Retinal pigment epithelial cell (primary cell): Measurements from ENCODE around the gene M1AP.

ENCODE experiments used
- DNase-seq: peaks from one replicate; pipeline ENCODE4 v3.0.0-alpha.2; 2010; ENCODE audit warnings: low read depth
- H3K4me3 ChIP-seq: 2 replicates; pipeline ENCODE4 v1.5.1; 2011; ENCODE audit warnings: mild to moderate bottlenecking, low read length, control low read depth, moderate library complexity
- CTCF ChIP-seq: conservative IDR thresholded peaks from 2 replicates; pipeline ENCODE4 v1.5.1; 2011; ENCODE audit warnings: low read depth, low read length, control low read depth, inconsistent platforms

The M1AP gene

GRCh38 chr2:74525717-74526648 is 122.1 kb downstream of the M1AP start, which contains the start of gene DQX1:
Gene DQX1, minus strand, starts transcription at chr2:74526231. Its CDS starts 502 bp downstream, at chr2:74525729.
- TF ChIP-seq CTCF, result no peak
- DNase-seq, result no peak
- no peak within 1 kb of the TSS for H3K4me3 ChIP-seq

- no peak for TF ChIP-seq CTCF
- DNase-seq, result no peak
- H3K4me3 ChIP-seq, result no peak overlapping the region
Observed at GRCh38 chr2:74524955-74525716, 123.0 kb downstream of the M1AP start.

- no peak for TF ChIP-seq CTCF
Observed at GRCh38 chr2:74524005-74524404, 124.1 kb downstream of the M1AP start.

GRCh38 chr2:74522516-74522915 is 125.6 kb downstream of the M1AP start:
- DNase-seq, result no peak
- TF ChIP-seq CTCF, result no peak
- no peak overlapping the region for H3K4me3 ChIP-seq

More at GRCh38 chr2:74524005-74524404, 124.1 kb downstream of the M1AP start:
- DNase-seq, result no peak
- H3K4me3 ChIP-seq, result no peak overlapping the region

GRCh38 chr2:74516650-74517049 is 131.5 kb downstream of the M1AP start:
- no peak overlapping the region for H3K4me3 ChIP-seq
- DNase-seq, result no peak
- no peak for TF ChIP-seq CTCF

- H3K4me3 ChIP-seq, result no peak overlapping the region
- DNase-seq, result no peak
- no peak for TF ChIP-seq CTCF
Observed at GRCh38 chr2:74515981-74516633, 132.0 kb downstream of the M1AP start.
